Cerebellar nuclear complex (tissue), 1 donor: Measurements from ENCODE around the gene APOO.
"Not testable (repeated sequence)": the region's sequence is repeated elsewhere in the genome, so short reads cannot be mapped to it uniquely, and the experiment has no call there.

ENCODE experiments used
- DNase-seq, 2 experiments: peaks; one replicate each; lab custom pipeline; 2025; lab: John Stamatoyannopoulos, UW

Gene APOO

DNA sequence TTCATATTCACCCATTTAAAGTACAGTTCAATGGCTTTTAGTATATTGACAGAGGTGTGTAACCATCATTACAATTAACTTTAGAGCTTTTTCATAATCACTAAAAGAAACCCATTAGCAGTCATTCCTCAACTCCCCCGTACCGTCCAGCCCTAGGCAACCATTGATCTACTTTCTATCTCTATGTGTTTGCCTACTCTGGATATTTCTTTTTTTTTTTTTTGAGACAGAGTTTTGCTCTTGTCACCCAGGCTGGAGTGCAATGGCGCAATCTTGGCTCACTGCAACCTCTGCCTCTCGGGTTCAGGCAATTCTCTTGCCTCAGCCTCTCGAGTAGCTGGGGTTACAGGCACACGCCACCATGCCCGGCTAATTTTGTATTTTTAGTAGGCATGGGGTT is 48.5 kb downstream of the APOO start:
- DNase-seq: not testable (repeated sequence)

DNA sequence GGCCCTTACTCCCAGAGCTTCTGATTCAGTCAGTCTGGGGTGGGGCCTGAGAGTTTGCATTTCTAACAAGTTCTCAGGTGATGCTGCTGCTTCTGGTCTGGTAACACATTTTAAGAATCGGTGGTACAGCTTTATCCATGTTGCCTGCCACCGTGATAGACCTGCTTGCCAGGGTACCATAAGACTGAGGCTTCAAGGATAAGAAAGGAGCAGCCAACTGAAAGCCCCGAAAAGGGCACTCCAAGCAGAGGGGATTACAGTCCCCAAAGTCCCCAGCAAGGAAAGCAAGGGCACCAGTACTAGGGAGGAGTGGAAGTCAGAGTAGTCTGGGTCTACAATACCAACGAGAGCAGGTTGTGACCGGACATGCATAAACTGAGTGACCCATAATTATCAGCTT is 49.8 kb downstream of the APOO start:
- no peak for DNase-seq

DNA sequence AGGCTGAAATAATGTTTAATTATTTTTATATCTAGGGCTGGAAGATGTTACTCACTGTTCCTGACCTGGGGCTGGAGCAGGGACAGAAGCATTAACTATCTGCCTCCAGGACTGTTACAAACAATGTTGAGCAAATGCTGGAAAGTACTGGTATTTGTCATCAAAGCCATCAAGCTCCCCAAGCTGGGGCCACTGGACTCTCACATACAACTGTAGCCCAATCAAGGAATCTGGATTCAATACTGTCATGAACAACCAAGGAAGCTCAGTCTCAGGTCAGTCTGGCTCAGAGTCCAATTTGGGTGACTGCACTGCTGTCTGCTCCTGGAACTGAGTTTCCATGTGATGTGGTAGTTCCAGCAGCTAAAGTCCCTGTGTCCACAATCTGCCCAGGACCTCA is 50.4 kb downstream of the APOO start:
- DNase-seq: no peak

DNA sequence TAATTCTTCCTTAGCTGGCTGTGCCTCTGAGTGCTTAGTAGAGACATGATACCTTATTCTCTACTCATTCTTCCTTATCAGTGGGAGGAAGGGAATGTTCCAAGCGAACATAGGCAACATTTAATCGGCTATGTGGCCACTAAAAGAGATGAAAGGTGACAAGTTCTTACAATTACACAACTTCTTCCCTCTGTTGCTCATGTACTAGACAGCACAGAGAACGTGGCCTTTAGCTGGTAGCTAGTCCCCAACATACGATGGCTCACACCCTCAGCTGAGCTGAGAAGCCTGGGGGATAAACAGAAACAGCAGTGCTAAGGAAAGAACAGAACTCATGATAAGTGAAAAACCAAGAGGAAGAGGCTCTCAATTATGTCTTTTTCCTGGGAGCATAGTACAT is 52.2 kb downstream of the APOO start:
- no peak for DNase-seq

DNA sequence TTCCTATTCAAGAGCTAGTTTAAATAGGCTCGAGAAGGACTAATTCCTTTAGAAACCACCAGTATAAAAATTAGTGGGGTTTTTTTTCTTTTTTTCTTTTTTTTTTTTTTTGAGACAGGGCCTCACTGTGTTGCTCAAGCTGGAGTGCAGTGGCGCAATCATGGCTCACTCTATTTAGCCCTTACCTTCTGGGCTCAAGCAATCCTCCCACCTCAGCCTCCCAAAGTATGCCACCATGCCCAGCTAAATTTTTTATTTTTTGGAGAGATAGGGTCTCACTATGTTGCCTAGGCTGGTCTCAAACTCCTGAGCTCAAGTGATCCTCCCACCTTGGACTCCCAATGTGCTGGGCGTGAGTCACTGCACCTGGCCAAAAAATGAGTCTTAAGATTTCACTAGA is 52.8 kb downstream of the APOO start:
- no peak for DNase-seq

DNA sequence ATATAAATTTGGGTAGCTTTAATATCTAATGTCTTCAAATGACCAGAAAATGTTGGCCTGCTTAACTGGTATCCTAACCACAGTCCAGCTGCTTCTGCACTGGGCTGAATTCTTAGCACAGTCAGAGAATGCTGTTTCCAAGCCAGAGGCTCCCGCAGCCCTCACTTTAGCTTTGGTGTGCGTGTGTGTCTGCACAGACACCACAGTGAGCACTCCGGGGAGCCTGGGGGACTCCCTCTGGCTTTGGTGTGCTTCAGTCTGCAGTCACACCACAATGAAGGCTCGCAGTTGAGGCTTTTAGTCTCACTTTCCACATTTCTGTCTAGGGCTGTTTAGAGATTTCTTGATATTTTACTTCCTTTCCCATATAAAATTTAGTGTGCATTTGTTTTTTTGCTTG is 53.6 kb downstream of the APOO start:
- DNase-seq: no peak

DNA sequence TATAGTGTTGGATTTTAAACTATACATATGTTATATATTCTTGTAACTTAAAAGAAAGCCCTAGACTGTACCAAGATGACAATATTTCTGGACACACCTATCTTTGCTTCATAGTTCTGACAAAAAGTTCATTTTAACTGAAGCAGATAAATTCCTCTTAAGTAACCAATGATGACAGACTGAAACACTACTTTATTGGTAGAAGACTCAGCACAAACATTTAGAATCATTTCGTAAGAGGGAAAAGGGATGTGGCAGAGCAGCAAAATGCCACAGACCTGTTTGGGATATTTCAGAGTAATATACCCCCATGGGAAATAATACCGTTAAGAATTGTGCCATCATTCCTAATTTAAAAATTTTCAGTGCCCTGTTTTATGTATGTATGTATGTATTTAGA is 56.2 kb downstream of the APOO start:
- no peak for DNase-seq

DNA sequence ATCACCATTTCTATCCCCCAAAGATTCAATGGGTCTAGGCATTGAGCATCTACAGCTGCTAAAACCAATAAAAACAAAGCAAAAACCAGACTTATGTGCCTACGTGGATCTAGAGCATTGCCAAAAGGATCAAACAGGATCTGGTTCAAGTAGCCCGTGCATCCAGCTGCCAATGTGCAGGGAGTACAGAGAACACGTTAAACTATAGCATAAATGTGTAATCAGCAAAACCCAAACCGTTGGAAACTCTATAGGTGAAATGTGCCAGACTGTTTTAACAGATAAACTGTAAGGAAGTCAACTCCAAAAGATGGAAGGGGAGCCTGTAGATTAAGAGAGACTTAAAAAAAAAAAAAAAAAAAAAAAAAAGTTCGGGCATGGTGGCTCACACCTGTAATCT is 58.5 kb downstream of the APOO start:
- DNase-seq: no peak

DNA sequence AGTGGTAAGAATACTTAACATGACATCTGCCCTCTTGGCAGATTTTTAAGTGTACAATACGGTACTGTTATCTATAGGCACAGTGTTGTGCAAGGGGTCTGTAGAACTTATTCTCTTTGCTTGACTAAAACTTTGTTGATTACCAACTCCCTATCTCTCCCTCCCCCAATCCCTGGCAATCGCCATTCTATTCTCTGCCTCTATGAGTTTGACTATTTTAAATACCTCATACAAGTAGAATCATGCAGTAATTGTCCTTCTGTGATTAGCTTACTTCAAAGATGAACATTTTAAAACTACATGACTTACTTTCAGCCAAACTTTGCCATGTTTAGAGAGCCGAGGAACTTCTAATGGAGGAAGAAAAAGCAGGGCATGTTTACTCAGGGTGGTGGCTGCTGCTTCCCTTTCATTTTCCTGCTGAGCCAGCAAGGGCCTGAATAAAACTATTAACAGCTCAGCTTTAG is 62.4 kb downstream of the APOO start:
- DNase-seq: no peak

DNA sequence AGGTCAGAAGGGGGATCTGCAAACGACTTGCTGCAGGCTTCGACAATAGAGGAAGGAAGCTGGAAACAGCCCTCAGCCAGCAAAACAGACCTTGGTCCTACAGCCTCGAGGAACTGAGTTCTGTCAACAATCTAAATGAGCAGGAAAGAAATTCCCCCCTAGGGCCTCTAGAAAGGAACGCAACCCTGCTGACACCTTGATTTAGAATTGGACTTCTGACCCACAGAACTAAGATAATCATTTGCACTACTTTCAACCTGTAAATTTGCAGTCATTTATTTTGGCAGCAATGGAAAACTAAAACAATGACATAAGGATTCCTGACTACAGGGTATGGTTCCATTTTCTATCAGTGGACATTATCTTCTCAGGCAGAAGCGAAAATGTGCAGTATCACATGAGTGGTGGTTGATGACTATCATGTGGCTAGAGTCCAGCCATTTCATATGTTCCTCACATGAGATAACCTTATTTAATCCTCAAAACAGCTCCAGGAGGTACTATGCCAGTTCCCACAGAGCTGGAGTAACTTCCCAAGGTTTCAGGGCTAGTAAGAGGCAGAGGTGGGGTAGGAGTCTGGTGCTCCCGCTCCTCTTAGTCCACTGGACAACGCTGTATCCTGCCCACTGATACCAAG is 63.1 kb downstream of the APOO start:
- DNase-seq: no peak

DNA sequence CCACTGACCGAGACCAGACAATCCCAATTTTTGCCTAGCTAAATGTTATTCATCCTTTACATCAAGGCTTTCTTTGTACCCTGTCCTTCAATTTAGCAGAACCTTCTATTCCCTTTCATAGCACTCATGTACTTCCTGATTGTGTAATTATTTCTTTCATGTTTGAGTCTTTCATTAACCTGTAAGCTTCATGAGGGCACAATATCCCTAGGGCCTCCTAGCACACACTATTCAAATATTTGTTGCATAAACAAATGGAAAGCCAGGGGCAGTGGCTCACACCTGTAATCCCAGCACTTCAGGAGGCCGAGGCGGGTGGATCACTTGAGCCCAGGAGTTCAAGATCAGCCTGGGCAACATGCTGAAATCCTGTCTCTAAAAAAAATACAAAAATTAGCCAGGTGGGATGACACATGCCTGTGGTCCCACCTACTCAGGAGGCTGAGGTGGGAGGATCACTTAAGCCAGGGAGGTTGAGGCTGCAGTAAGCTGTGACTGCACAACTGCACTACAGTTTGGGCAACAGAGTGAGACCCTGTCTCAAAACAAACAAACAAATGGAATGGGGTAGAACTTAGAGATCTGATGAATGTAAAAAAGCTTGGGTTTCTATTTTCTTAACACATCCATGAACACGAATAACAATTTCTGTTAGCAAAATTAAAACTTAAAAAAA is 65.8 kb downstream of the APOO start:
- no peak for DNase-seq

DNA sequence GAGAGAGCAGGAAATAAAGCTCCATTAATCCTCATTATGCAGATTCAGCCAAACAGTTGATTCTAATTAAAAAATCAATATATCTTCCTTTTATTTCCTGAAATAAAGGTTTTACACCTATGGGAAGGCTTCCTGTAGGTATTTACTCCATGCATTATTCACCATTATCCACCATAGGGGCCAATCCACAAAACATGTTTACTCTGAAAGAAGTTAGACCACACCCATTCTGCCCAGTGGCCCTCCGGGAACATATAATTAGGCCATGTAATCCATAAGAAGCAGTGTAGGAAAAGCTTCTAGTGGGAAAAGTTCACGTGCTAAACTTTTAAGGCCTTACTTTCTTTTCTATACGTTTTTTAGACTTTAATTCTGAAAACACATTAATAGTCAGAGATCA is 67.1 kb downstream of the APOO start:
- no peak for DNase-seq

DNA sequence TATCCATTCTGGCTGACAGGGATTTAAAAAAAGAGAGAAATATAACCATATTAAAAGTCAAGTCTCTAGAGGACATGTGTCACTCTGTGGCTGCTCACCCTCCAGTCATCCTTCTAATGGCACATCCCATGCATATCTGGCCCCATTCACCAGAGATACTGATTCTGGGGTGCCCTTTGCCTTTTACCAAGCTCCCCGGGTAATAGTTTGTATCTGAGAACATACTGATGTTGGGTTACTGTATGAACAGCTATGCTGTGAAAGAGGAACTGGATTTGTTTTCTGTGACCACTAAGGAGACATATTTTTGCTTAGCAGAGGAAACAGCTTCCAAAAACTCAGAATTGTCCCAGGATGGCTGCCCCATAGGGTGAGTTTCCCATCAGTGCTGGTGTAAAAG is 68.8 kb downstream of the APOO start:
- no peak for DNase-seq

DNA sequence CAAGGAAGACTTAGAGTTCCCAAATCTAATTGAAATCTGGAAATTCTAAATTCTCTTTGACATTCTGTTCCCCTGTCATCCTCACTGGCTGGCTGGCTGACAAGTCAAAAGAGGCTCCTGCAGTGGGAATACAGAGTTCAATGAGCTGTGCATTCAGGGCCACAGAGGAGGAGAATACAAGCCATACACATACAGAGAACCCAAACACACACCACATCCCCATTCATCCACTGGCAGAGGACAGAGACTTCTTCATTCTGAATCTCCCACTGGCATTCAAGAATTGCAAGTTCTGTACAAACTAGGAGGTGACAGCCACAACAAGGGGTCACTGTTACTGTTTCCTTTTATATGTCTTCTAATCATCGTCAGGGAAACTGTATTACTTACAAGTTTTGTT is 75.0 kb downstream of the APOO start:
- no peak for DNase-seq

DNA sequence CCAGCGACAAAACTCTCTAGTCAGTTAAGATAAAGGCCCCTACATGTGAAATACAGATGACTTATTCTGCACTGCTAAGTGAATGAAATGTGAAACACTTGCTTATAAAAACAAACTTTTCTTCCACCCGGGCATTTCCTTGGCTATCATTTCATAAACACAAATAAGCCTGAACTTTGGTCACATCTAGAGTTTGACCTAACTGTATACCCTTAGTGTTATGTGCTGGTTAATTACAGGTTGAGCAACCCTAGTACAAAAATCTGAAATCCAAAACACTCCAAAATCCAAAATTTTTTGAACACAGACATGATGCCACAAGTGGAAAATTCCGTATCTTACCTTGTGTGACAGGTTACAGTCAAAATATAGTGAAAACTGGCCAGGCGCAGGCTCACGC is 78.9 kb downstream of the APOO start:
- DNase-seq: no peak

DNA sequence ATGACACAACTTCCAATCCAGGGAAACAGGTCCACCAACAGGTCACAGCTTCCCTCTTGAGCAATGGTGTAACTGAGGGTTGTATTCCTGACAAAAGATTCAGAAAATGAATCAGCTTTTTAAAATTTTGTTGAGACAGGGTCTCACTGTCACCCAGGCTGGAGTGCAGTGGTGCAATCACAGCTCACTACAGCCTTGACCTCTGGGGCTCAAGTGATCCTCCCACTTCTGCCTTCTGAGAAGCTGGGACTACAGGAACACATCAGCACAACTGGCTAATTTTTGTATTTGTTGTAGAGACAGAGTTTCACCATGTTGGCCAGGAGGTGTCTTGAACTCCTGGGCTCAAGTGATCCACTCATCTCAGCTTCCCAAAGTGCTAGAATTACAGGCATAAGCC is 81.1 kb downstream of the APOO start:
- no peak for DNase-seq

DNA sequence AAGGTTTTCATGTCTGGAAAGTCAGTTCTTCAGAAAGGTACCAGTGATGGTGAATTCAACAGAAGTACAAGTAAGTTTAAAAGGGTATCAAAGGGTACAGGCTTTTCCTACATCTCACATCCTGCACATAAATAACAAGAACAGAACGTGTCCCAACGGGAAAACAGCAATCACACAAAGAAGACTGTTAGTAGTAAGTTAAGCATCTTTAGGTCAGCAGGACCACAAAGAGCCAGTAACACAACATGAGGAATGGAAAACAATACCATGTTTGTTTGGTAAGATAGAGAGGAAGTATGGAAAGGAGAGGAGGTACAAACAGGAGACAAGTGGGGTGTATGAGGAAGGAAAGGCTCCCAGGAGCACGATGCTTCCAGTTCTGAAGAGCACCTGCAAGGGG is 81.5 kb downstream of the APOO start:
- no peak for DNase-seq

DNA sequence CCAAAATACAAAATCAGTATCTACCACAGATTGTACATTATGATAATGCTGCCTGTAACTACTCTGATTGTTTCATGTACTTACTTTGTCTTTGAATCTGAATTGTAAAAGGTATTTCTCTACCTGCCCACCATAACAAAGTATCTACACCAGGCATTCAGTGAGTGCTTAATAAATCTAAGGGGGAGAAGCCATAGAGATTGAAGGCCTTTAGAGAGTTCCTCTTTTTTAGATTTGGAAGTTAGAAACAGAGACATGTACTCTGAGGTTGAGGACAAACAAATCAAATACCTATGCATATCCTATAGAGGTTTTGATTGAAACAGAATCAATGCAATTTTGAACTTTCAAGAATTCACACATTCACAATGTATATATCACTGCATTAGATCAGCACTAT is 82.1 kb downstream of the APOO start:
- no peak for DNase-seq

DNA sequence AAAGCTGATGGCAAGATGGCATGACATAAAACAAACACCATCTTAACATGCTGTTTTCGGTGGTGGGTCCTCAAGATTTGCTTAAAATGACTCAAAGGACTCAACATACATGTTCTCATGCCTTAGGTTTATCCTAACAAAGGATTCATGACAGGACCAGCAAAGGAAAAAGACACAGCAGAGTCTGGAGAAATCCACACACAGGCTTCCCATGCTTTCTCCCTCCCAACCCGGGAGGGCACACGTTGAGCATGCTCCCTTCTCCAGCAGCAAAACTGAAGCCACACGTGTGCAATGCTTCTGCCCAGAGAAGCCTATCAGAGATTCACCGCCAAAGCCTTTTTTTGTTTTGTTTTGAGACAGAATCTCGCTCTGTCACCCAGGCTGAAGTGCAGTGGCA is 84.9 kb downstream of the APOO start:
- DNase-seq: no peak

DNA sequence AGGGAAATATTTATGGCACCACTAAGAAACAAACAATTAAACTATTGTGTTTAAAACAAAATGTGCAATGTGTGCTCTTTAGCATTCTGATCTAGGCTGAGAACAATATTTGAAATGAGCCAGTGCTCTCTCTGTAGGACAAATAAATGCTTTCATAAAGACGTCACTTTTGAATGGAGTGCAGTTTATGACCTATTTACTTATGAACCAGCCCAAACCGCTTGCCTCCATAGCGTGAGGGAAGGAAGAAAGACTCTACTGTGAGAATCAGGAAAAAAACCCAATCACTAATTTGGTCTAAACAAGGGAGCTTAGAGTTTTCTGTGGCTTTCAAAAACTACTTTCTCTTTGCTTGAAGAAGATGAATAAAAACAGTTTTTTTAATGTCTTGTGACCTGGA is 85.3 kb downstream of the APOO start:
- no peak for DNase-seq

DNA sequence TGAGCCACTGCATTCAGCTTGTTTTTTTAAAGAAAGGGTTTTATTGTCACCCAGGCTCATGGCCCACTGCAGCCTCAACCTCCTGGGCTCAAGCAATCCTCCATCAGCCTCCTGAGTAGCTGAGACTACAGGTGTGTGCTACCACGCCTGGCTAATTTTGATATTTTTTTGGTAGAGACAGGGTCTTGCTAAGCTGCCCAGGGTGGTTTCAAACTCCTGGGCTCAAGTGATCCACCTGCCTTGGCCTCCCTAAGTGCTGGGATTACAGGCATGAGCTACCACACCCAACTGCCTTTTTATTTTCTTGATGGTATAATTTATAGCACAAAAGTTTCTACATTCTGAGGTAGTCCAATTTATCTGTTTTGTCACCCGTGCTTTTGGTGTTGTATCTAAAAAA is 85.9 kb downstream of the APOO start:
- no peak for DNase-seq

DNA sequence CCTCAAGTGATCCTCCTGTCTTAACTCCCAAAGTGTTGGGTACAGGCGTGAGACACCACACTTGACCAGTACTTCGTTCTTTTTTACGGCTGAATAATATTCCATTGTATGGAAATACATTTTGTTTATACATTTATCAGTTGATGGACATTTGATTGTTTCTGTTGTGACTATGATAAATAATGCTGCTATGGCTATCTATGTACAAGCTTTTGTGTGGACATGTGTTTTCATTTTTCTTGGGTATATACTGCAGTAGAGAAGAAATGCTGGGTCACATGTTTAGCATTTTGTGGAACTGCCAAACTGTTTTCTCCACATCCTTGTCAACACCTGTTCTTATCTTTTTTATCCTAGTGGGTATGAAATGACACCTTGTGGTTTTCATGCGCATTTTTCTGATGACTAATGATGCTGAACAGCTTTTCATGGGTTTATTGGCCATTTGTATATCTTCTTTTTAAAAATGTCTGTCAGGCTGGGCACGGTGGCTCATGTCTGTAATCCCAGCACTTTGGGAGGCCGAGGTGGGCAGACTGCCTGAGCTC is 87.4 kb downstream of the APOO start:
- no peak for DNase-seq

DNA sequence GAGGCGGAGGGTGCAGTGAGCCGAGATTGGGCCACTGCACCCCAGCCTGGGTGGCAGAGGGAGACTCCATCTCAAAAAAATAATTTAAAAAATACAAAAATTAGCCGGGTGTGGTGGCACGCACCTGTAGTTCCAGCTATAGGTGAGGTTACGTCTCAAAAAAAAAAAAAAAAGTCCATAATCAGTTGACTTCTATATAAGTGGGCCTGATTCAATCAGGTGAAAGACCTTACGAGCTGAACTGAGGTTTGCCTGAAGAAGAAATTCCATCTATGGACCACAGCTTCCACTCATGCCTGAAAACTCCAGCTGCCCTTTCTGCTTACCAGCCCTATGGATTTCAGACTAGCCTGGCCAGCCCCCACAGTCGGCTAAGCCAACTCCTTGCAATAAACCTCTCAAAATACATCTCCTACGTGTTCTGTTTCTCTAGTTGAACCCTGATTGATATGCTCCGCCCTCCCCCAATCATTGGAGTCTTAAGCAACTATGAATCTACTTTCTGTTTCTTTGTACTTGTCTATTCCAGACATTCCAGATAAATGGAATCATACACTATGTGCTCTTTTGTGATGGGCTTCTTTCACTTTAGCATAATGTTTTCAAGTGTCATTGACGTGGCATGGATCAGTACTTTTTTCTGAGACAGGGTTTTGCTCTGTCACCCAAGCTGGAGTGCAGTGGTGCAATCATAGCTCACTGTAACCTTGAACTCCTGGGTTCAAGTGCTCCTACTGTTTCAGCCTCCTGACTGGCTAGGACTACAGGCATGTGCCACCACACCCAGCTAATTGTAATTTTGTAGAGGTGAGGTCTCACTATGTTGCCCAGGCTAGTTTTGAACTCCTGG is 88.1 kb downstream of the APOO start:
- no peak for DNase-seq
